Omental fat pad (tissue), 4 donors: ENCODE results near the gene TAS2R60. TPM values are rescaled to one million over a fixed set of nuclear protein-coding genes. Genes with fewer than 3 reads are reported as not detected.
A peak's percentile ranks its signal among the peaks of the same experiment; 100 is the strongest.
"Not testable (repeated sequence)": the region's sequence is repeated elsewhere in the genome, so short reads cannot be mapped to it uniquely, and the experiment has no call there.

Experiments
- ATAC-seq: fragments of 150-250 bp; one replicate; pipeline ENCODE4 v1.9.1; 2016; ENCODE audit warnings: mild to moderate bottlenecking, moderate library complexity; ENCODE audit not compliant: low FRiP score
- DNase-seq: peaks from one replicate; pipeline ENCODE4 v3.0.0-alpha.2; 2019; ENCODE audit warnings: low spot score
- CTCF ChIP-seq, 3 donors: fragments of 450-650 bp; IDR thresholded peaks; one replicate each; pipeline ENCODE4 v1.5.1; 2016 to 2017; ENCODE audit warnings: antibody characterized with exemption in 3 of 3, mild to moderate bottlenecking in 3 of 3, moderate library complexity in 2 of 3
- total RNA-seq, 4 donors: library from RNA; depleted of rRNA; stranded (reverse); fragments of >200 nt; gene quantifications; one replicate each; pipeline ENCODE4 v1.1.0, GENCODE V29; 2016

TAS2R60 gene
- total RNA-seq, 4 donors from 2014 or later: not detected

- no peak for TF ChIP-seq CTCF (IDR thresholded peaks at IDR 0.05)
- DNase-seq: no peak
- no peak for ATAC-seq
Observed at GRCh38 chr7:143413123-143413522, 30.1 kb upstream of the TAS2R60 start.

- not testable (repeated sequence) for DNase-seq, ATAC-seq
Observed at GRCh38 chr7:143415209-143415608, 28.0 kb upstream of the TAS2R60 start.

GRCh38 chr7:143415742-143416397 is 27.4 kb upstream of the TAS2R60 start:
- TF ChIP-seq CTCF (IDR thresholded peaks at IDR 0.05): no peak
- DNase-seq (no peak), ATAC-seq (peak; percentile 30)

GRCh38 chr7:143416565-143417149 is 26.6 kb upstream of the TAS2R60 start:
- DNase-seq (no peak), ATAC-seq (peak; percentile 31)
- TF ChIP-seq CTCF (IDR thresholded peaks at IDR 0.05): peak in 1 of 3 donors; percentile 39

- DNase-seq (no peak), ATAC-seq (no peak)
- no peak for TF ChIP-seq CTCF (IDR thresholded peaks at IDR 0.05)
Observed at GRCh38 chr7:143417734-143418383, 25.4 kb upstream of the TAS2R60 start.

GRCh38 chr7:143418681-143419458 is 24.4 kb upstream of the TAS2R60 start:
- DNase-seq (no peak), ATAC-seq (no peak)
- no peak for TF ChIP-seq CTCF (IDR thresholded peaks at IDR 0.05)

- ATAC-seq: no peak
- DNase-seq: no peak
- no peak for TF ChIP-seq CTCF (IDR thresholded peaks at IDR 0.05)
Observed at GRCh38 chr7:143419880-143420279, 23.4 kb upstream of the TAS2R60 start.

- not testable (repeated sequence) for ATAC-seq, DNase-seq
Observed at GRCh38 chr7:143420624-143421023, 22.6 kb upstream of the TAS2R60 start.
